ENCODE measurements around the gene PHYH.
"Not testable (repeated sequence)": the region's sequence is repeated elsewhere in the genome, so short reads cannot be mapped to it uniquely, and the experiment has no call there.

- TF ChIP-seq POLR2A, POLR2AphosphoS5 (IDR thresholded peaks at IDR 0.05; ENCODE audit: low read depth, low read length): not testable (repeated sequence)
Measured at GRCh38 chr10:13330980-13331379, 31.1 kb upstream of the PHYH start.

Data from GM12892 (cell line).